Spleen (tissue), 11 donors: ENCODE data around the gene ZNF22. TPM values are rescaled to one million over a fixed set of nuclear protein-coding genes. Genes with fewer than 3 reads are reported as not detected.

Experiments
- DNase-seq: peaks from one replicate; pipeline ENCODE4 v3.0.0-alpha.2; 2020
- H3K27ac ChIP-seq, 8 donors: fragments of 200-600 bp; sonication (generic) in 7 of 8; 1 replicate in 4 of 8; 2 replicates in 4 of 8; pipeline versions ENCODE4 v1.5.0 to v1.8.0; 2016 to 2021; ENCODE audit warnings: inconsistent platforms in 4 of 8, mild to moderate bottlenecking in 4 of 8, moderate library complexity in 1 of 8
- H3K27me3 ChIP-seq, 7 donors: fragments of 200-600 bp; sonication (generic) in 6 of 7; replicated peaks in 1 of 7; 1 replicate in 4 of 7; 2 replicates in 3 of 7; pipeline versions ENCODE4 v1.5.0 to v1.8.0; 2016 to 2021; ENCODE audit warnings: inconsistent platforms in 3 of 7, mild to moderate bottlenecking in 1 of 7
- H3K36me3 ChIP-seq, 6 donors: fragments of 200-600 bp; sonication (generic) in 5 of 6; 1 replicate in 4 of 6; 2 replicates in 2 of 6; pipeline versions ENCODE4 v1.5.0 to v1.8.0; 2016 to 2021; ENCODE audit warnings: inconsistent platforms in 2 of 6
- H3K4me1 ChIP-seq, 6 donors: fragments of 200-600 bp; sonication (generic) in 5 of 6; 1 replicate in 3 of 6; 2 replicates in 3 of 6; pipeline versions ENCODE4 v1.5.0 to v1.8.0; 2016 to 2021; ENCODE audit warnings: inconsistent platforms in 3 of 6
- H3K4me3 ChIP-seq, 8 donors: fragments of 200-600 bp; sonication (generic) in 7 of 8; 1 replicate in 4 of 8; 2 replicates in 4 of 8; pipeline versions ENCODE4 v1.5.0 to v1.8.0; 2016 to 2021; ENCODE audit warnings: inconsistent platforms in 4 of 8, mild to moderate bottlenecking in 4 of 8, moderate library complexity in 2 of 8
- H3K9me3 ChIP-seq, 8 donors: fragments of 200-600 bp; sonication (generic) in 7 of 8; 1 replicate in 4 of 8; 2 replicates in 4 of 8; pipeline versions ENCODE4 v1.5.0 to v1.8.0; 2016 to 2021; ENCODE audit warnings: inconsistent platforms in 4 of 8
- CTCF ChIP-seq, 11 experiments: fragments of 200-600 bp in 7 of 11; fragments of 450-650 bp in 4 of 11; sonication (generic) in 4 of 11; IDR thresholded peaks in 8 of 11; conservative IDR thresholded peaks in 3 of 11; 1 replicate in 7 of 11; 2 replicates in 4 of 11; pipeline versions ENCODE4 v1.4.0 to v1.8.0; 2016 to 2021; ENCODE audit warnings: antibody characterized with exemption in 11 of 11, inconsistent platforms in 4 of 11, mild to moderate bottlenecking in 1 of 11
- POLR2A ChIP-seq, 3 donors: fragments of 450-650 bp; IDR thresholded peaks; one replicate each; pipeline ENCODE4 v1.5.1; 2017; ENCODE audit warnings: antibody characterized with exemption in 3 of 3, mild to moderate bottlenecking in 1 of 3
- POLR2AphosphoS5 ChIP-seq, 3 donors: sonication (generic); formaldehyde crosslinking; IDR thresholded peaks; one replicate each; pipeline ENCODE4 v1.5.1; 2017; ENCODE audit warnings: antibody characterized with exemption in 3 of 3
- WGBS, 5 donors: extraction: QIAGEN DNeasy Blood & Tissue Kit in 3 of 5; methylation state at CpG; one replicate each; pipeline versions ENCODE4 v1.1.5 to v1.1.7; 2013 to 2018; 5-methylcytosine and 5-hydroxymethylcytosine counted together
- intact Hi-C: fragments of 100-400 bp; cut with DNase I; formaldehyde crosslinking; loops from one replicate; pipeline ENCODE4 v1.15.0; 2023; ENCODE audit warnings: low total_unique reads
- polyA plus RNA-seq, 3 donors: library from polyadenylated mRNA; stranded (reverse); fragments of 200-250 nt; gene quantifications; one replicate each; pipeline ENCODE4 v1.2.1, GENCODE V29; 2013
- total RNA-seq, 7 donors: library from RNA; depleted of rRNA in 3 of 7; stranded (reverse); fragments of >200 nt in 3 of 7; fragmentation: NEBNext Ultra II Directional in 4 of 7; extraction: Animal tissue kit (Norgen Biotek cat#: 25700) in 4 of 7; gene quantifications; one replicate each; pipeline versions ENCODE4 v1.1.0 to v1.2.1, GENCODE V29; 2016 to 2021
- donor health status: healthy with polysubstance abuse.
- donor health status: DM: no; HTN: no; CAD: no; lungs with moderate emphysema.
- donor health status: DM: no; HTN: no; CAD: no.
- donor health status: Bipolar disorder and iron deficiency.
- donor health status: healthy.
- donor health status: DM: no; HTN: no; CAD: no.
- donor health status: DM: yes; HTN: yes; CAD: no.

ZNF22 gene
- total and polyA plus RNA-seq, 10 donors, result 22.7 to 33.6 (median 26.0) TPM

DNA sequence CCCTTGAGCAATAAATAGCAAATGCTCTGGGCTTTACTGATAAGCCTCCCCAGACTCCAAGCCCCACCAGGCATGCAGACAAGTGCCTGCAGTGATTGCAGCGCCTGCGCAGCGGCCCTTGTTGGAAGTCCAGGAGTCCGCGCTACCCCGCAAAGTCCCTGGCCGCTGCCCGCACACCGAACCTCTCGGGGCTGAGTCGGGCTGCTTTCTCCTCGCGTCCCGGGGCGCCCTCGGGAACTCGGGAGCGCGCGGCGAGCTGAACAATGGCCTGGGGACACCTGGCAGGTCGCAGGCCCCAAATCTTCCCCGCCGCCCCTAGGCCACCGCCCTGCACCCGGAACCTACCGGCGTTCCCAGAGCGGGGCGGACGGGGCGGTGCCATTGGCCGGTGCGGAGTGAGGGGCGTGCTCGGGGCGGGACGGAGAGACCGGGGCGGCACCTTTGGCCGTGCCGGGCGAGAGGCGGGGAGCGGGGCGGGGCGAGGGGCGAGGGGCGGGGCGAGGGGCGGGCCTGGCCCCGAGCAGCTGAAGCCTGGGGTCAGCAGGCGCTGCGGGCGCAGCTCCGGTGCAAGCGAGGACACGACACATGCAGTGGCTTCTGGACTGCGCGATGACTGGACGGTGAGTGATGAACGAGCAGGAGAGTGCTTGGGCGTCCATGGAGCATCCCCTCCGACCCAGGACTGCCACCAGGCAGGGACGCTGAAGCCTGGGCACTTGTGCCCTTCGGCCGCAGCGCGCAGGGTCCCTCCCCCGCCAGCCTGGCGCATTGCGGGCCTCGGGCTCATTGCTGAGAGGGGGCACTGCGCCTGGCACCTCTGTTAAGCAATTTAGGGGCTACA is 41.3 kb upstream of the ZNF22 start, which contains the start of gene RASSF4:
Gene RASSF4 (plus strand): TSS at position 556 of the 841 bp plus-strand sequence. CDS start 10,401 bp downstream, outside the sequence.
- peaks cover 0 to 23% (median 3%) of the 10 kb centered on the region in 6 donors for H3K36me3 ChIP-seq
- peak within 1 kb of the TSS; percentile 76 to 93 (median 90) for H3K27ac ChIP-seq
- TF ChIP-seq CTCF (IDR thresholded peaks at IDR 0.05 in 8 of 11, conservative IDR thresholded peaks at IDR 0.05 in 3 of 11) (peak in 4 of 11 experiments; percentile 6 to 41 (median 12)), POLR2AphosphoS5 (IDR thresholded peaks at IDR 0.05) (peak; percentile 96 to 97 (median 97)), POLR2A (IDR thresholded peaks at IDR 0.05) (peak in 2 of 3 donors; percentile 70 to 82)
- no peaks in the 10 kb centered on the region for H3K27me3 ChIP-seq
- peaks cover 27 to 71% (median 53%) of the 10 kb centered on the region in 6 donors for H3K4me1 ChIP-seq
- H3K4me3 ChIP-seq, result peak within 1 kb of the TSS; percentile 72 to 89 (median 76)
- WGBS, 5 donors, result 0 to 1% (median 1%) methylated on average over 21 to 74 of the region's 74 CpGs
- intact Hi-C loops, result no loop called here
- peaks cover 0 to 4% (median 0%) of the 10 kb centered on the region in 8 donors for H3K9me3 ChIP-seq
- peak; percentile 99 for DNase-seq

GRCh38 chr10:44960088-44960460 is 40.6 kb upstream of the ZNF22 start:
- Histone ChIP-seq H3K27ac (peak overlapping the region in 7 of 8 donors; percentile 85 to 93 (median 90)), H3K36me3 (peaks cover 0 to 17% (median 3%) of the 10 kb centered on the region in 6 donors), H3K9me3 (peaks cover 0 to 4% (median 0%) of the 10 kb centered on the region in 8 donors), H3K4me3 (peak overlapping the region; percentile 72 to 89 (median 76)), H3K4me1 (peaks cover 31 to 77% (median 59%) of the 10 kb centered on the region in 6 donors), H3K27me3 (no peaks in the 10 kb centered on the region)
- TF ChIP-seq POLR2AphosphoS5 (IDR thresholded peaks at IDR 0.05), result no peak
- no peak for TF ChIP-seq CTCF (IDR thresholded peaks at IDR 0.05 in 8 of 11, conservative IDR thresholded peaks at IDR 0.05 in 3 of 11)
- no peak for TF ChIP-seq POLR2A (IDR thresholded peaks at IDR 0.05)
- WGBS, 5 donors, result 60 to 77% (median 62%) methylated on average over 8 of the region's 8 CpGs
- no peak for DNase-seq
- intact Hi-C loops, result no loop called here

DNA sequence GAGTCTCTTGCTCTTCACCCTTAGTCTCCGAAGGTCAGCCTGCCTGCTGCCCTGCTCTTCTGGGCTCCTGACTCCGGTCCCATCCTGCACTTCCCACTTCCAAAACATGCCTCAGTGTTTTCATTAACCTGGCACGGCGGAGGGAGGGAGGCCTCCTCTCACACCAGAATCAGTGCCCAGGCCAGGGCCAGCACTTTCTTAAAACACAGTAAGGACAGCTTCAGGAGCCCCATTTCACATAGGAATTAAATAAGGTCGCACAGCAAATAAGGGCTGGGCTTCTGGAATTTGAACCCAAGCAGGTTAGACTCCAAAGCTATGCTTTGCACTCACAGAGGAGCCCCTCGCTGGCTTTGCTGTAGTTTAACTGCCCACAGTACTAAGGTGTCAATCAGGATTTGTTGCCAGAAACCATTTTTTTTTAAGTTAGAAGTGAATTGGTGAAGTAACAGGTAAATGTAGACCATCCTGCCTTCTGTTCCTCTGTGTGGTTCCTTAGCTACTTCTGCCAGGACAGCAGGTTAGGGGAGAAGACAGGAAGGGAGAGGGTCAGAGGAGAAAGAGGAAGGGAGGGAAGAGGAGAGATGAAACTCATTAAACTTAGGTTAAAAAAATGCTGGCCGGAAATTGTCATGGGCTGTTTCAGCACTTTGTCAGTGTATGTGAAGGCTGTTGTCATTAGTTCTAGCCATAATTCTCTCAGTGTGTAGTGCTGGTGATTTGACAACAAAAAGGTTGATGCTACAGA is 40.1 kb upstream of the ZNF22 start:
- 72 to 80% (median 77%) methylated on average over 7 of the region's 7 CpGs for WGBS, 5 donors
- Histone ChIP-seq H3K27me3 (no peaks in the 10 kb centered on the region), H3K27ac (peak overlapping the region in 7 of 8 donors; percentile 85 to 93 (median 90)), H3K36me3 (peaks cover 0 to 13% (median 1%) of the 10 kb centered on the region in 6 donors), H3K4me3 (peak overlapping the region; percentile 72 to 89 (median 76)), H3K4me1 (peaks cover 31 to 83% (median 65%) of the 10 kb centered on the region in 6 donors), H3K9me3 (peaks cover 0 to 4% (median 0%) of the 10 kb centered on the region in 8 donors)
- intact Hi-C loops, result no loop called here
- TF ChIP-seq CTCF (IDR thresholded peaks at IDR 0.05 in 8 of 11, conservative IDR thresholded peaks at IDR 0.05 in 3 of 11) (no peak), POLR2A (IDR thresholded peaks at IDR 0.05) (no peak), POLR2AphosphoS5 (IDR thresholded peaks at IDR 0.05) (no peak)
- DNase-seq, result peak; percentile 73
